GM12874 (cell line): Measurements from ENCODE around the gene MLC1.

Source experiments
- TF ChIP-seq, protein P1 (sequence below): IDR thresholded peaks from 2 replicates; pipeline ENCODE4 v1.5.1; 2011; ENCODE audit warnings: low read depth, mild to moderate bottlenecking, control low read depth, low read length, moderate library complexity; ENCODE audit not compliant: insufficient read depth

Gene MLC1

DNA sequence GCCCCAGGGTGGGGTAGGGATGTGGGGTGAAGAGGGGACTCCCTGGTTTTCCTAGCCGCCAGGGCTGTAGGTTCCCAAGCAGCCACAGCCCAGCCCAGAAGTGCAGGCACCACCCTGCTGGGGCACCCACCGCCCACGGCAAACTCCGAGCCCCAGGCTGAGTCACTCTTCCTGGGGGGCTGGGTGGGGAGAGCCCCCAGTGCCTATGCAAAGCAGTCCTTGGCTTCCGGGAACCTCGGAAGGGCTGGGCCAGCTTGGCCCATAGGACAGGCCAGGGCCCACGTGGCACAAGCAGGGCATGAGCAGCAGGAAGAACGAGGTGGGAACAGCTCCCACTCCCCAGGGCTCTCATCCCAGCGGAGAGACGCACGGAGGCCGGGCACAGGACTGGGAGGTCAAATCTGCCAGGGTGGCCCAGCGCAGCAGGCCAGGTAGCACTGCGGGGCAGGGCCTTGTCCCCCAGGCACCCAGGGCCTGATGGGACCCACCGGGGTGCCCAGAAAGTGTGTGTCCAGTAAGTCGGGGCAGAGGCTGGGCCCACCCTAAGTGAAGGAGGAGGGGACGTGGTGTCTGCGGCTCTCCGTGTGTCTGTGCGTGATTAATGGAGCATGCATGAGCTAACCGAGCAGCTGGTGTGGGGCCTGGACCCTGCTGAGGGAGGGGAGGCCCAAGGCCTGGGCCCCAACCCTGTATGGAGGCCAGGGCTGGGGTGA lies 68.1 kb downstream of the MLC1 start:
- TF ChIP-seq, protein P1, sequence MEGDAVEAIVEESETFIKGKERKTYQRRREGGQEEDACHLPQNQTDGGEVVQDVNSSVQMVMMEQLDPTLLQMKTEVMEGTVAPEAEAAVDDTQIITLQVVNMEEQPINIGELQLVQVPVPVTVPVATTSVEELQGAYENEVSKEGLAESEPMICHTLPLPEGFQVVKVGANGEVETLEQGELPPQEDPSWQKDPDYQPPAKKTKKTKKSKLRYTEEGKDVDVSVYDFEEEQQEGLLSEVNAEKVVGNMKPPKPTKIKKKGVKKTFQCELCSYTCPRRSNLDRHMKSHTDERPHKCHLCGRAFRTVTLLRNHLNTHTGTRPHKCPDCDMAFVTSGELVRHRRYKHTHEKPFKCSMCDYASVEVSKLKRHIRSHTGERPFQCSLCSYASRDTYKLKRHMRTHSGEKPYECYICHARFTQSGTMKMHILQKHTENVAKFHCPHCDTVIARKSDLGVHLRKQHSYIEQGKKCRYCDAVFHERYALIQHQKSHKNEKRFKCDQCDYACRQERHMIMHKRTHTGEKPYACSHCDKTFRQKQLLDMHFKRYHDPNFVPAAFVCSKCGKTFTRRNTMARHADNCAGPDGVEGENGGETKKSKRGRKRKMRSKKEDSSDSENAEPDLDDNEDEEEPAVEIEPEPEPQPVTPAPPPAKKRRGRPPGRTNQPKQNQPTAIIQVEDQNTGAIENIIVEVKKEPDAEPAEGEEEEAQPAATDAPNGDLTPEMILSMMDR: no peak

DNA sequence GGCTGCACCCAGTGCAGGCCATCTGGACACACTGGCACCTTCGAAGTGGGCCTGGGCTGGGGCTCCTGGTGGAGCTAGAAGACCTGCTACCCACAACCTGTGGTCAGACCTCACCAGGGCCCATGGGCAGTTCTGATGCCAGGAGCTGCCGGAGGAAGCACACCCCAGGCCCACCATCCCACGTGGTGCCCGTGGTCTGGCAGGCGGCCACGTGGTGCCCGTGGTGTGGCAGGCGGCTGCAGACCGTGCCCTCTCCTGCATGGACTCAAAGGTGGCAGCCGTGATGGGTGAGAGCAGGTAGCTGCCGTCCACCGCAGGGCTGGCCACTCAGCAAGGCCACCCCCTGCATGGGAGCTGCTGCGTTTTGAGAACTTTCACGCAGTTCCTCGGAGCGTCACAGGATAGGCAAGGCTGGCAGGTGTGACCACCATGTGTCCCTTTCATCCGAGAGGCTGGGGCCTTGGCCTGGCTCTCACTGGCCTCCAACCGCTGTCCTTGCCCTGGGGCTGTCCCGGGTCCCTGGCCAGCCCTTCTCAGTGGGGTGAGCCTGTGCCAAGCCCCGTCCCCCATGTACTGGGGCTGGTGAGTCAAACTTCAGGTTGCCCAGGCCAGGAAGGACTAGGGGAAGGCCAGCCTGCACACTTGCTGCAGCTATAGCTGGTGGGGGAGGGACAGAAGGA lies 68.8 kb downstream of the MLC1 start:
- TF ChIP-seq, protein P1: no peak

DNA sequence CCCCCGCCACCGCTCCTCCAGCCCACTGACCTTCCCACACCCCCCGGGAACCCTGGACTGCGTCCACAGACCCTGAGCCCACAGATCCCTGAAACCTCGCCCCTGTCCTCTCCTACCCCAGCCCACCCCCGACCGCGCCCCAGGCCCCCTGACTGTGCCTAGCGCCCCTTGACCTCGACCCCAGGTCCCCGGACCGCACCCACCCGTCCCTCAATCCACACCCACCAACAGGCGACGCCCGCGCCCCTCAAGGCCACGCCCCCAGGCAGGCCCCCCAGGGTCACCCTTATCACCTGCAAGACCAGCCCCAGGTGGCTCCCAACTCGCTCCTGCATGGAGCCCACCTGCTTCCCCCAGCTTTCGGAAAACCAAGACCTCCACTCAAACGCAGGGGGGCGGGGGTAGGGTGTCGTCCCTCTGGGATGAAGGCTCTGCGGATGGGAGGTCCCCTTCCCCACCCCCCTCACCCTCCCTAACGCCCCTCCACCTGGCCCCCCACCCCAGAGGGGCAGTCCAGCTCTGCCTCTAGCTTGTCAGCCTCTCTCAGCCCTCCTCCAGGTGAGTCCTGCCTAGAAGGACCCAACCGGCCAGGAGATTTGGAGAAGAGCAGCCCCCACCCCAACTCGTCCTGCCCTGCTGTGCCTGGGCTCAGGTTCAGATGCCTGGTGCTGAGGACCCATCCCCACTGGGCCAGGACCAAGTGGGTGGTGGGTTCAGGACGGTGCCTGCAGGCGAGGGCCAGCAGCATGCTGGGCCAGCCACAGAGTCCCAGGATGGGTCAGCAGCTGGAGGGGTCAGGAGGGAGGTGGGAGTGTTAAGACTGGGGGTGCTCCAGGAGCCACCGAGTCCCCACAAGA lies 69.5 kb downstream of the MLC1 start:
- TF ChIP-seq, protein P1: no peak

DNA sequence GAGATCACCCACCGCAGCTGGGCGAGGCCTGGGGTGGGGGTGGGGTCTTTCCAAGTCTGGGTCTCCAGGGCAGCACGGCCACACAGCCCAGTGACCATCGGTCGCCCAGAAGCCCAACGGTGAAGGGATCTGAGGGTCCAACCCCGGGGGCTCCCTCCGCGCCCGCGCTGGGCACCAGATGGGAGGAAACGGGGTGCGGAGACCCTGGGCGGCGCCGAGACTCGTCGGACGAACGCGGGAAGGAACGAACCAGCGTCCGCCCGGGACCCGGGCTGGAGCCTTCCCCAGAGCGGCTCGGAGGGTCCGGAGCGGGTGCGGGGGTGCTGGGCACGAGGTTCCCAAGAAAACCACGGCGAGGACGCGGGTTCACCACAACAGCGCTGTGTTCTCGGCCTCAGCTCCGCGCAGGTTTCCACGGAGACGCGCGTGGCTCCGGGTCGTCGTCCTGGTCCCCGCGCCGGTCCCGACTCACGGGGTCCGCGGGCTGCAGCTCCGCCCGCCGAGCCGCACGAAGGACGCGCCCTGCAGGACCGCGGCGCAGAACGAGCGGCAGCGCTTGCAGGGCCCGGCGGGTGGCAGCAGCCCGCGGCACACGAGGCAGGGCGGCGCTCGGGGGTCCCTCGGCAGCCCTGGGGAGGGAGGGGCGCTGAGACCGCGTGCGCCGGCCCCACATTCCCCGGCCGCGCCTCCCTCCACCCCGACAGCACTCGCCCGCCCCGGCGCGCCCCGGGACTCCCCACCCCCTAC lies 70.4 kb downstream of the MLC1 start:
- TF ChIP-seq, protein P1: no peak

DNA sequence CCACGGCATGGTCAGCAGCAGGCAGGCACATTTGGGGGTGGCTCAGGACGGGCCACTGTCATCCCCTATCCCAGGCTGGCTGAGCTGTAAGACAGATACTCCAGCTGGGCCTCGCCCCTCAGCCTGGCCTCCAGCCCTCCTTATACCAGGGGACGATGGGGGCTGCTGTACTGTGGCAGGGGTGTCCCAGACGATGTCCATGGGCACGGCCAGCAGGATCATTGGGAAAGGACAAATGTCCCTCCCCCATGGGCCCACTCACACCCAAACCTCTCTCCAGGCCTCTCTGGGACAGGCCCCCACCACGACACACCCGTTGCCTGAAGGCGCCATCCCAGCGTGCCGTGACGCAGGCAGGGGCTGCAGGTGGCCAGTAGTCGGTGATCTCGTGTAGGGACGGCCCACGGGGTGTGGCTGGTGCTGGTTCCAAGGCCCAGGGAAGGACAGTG lies 71.1 kb downstream of the MLC1 start:
- TF ChIP-seq, protein P1: no peak

DNA sequence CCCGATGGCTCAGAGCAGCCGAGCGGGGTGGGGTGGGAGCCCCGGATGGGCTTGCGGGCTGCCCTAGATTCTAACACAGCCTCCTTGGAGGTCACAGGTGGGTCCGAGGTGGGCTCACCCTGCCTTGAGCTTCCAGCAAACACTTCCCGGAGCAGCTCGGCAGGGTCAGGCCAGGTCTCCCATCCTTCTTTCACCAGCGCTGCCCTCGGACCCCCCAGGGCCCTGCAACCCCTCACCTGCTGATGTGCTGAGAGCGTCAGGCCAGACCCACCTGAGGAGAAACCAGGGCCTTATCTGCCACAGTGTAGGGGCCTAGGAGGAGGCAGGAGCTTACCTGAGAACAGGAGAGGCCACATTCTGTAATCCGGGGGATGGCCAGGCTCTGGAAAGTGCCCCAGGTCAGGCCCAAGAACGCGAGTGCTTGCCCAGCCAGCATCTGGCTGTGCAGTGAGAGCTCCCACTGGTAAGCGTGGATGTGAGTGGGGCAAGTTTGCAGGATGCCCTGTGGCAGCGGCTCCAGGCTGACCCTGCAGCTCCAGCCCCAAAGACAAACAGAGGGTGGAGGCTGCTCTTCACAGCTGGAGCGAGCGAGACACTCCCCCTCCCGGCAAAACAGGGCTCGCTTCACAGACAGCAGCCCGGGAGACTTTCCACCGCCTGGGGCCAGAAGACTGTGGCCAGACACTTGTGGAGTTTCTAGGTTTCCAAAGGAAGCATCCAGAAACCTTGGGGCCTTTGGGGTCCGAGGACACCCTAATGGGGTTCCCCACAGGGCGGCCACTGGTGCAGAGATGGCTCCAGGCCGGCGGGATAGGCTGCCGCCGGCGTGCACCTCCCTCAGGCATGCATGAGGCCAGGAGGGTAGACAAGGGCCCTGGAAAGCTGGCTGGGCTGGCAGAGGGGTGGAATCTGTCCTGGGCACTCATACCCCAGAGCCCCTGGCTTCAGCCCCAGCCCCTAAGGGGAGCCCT lies 72.7 kb downstream of the MLC1 start, which contains the start of gene IL17REL:
Gene IL17REL (minus strand): TSS at position 555 of the 971 bp plus-strand sequence. CDS start 119 bp downstream, at position 436.
- TF ChIP-seq, protein P1: no peak
